Uterus (tissue), 4 donors: ENCODE data around the gene PHLDA2. TPM values are rescaled to one million over a fixed set of nuclear protein-coding genes. Genes with fewer than 3 reads are reported as not detected.
"Not testable (repeated sequence)": the region's sequence is repeated elsewhere in the genome, so short reads cannot be mapped to it uniquely, and the experiment has no call there.

ENCODE experiments used
- DNase-seq, 2 donors: peaks; one replicate each; pipeline ENCODE4 v3.0.0-alpha.2; 2019 to 2020
- H3K27ac ChIP-seq, 2 donors: fragments of 200-600 bp; sonication (generic); 1 replicate in 1 of 2; 2 replicates in 1 of 2; pipeline ENCODE4 v1.5.1; 2016 to 2018
- H3K27me3 ChIP-seq, 2 donors: fragments of 200-600 bp; sonication (generic); one replicate each; pipeline ENCODE4 v1.5.1; 2018 to 2019; ENCODE audit warnings: control low read depth in 1 of 2
- H3K36me3 ChIP-seq, 2 donors: fragments of 200-600 bp; sonication (generic); one replicate each; pipeline ENCODE4 v1.5.1; 2019; ENCODE audit warnings: control low read depth in 1 of 2
- H3K4me1 ChIP-seq, 2 donors: fragments of 200-600 bp; sonication (generic); one replicate each; pipeline ENCODE4 v1.5.1; 2018 to 2019; ENCODE audit warnings: control low read depth in 1 of 2
- H3K4me3 ChIP-seq, 2 donors: fragments of 200-600 bp; sonication (generic); 1 replicate in 1 of 2; 2 replicates in 1 of 2; pipeline ENCODE4 v1.5.1; 2018 to 2019; ENCODE audit warnings: mild to moderate bottlenecking in 1 of 2
- H3K9me3 ChIP-seq, 2 donors: fragments of 200-600 bp; sonication (generic); one replicate each; pipeline ENCODE4 v1.5.1; 2019; ENCODE audit warnings: control low read depth in 1 of 2
- CTCF ChIP-seq, 4 experiments: fragments of 200-600 bp in 2 of 4; fragments of 450-650 bp in 2 of 4; sonication (generic) in 2 of 4; IDR thresholded peaks; one replicate each; pipeline ENCODE4 v1.5.1; 2016 to 2019; ENCODE audit warnings: antibody characterized with exemption in 4 of 4, mild to moderate bottlenecking in 2 of 4, moderate library complexity in 1 of 4
- POLR2A ChIP-seq, 2 donors: fragments of 450-650 bp; IDR thresholded peaks; one replicate each; pipeline ENCODE4 v1.6.1; 2016; ENCODE audit warnings: antibody characterized with exemption in 2 of 2, mild to moderate bottlenecking in 1 of 2, moderate library complexity in 1 of 2
- intact Hi-C: fragments of 100-400 bp; cut with DNase I; formaldehyde crosslinking; loops from one replicate; pipeline ENCODE4 v1.15.1; 2023; ENCODE audit warnings: low total_unique reads
- total RNA-seq, 4 donors: library from RNA; depleted of rRNA in 3 of 4; stranded (reverse); fragments of >200 nt in 3 of 4; gene quantifications; one replicate each; pipeline versions ENCODE4 v1.1.0 to v1.2.4, GENCODE V29; 2014 to 2023
- donor health status: DM: yes; HTN: yes; CAD: no.

PHLDA2 gene
- total RNA-seq, 4 donors from 2014 or later: 5.2 TPM; not detected in 3

GRCh38 chr11:2911088-2911784 is 18.0 kb downstream of the PHLDA2 start:
- TF ChIP-seq POLR2A (IDR thresholded peaks at IDR 0.05) (no peak), CTCF (IDR thresholded peaks at IDR 0.05) (no peak)
- Histone ChIP-seq H3K36me3 (no peaks in the 10 kb centered on the region), H3K4me3 (no peak overlapping the region), H3K27ac (no peak overlapping the region), H3K9me3 (no peaks in the 10 kb centered on the region), H3K27me3 (no peaks in the 10 kb centered on the region), H3K4me1 (peaks cover 0 to 10% of the 10 kb centered on the region in 2 donors)
- intact Hi-C loops: no loop called here
- DNase-seq: no peak

- Histone ChIP-seq H3K4me1 (peaks cover 0 to 10% of the 10 kb centered on the region in 2 donors), H3K36me3 (no peaks in the 10 kb centered on the region), H3K27me3 (no peaks in the 10 kb centered on the region), H3K9me3 (no peaks in the 10 kb centered on the region), H3K4me3 (no peak overlapping the region), H3K27ac (no peak overlapping the region)
- TF ChIP-seq CTCF (IDR thresholded peaks at IDR 0.05) (no peak), POLR2A (IDR thresholded peaks at IDR 0.05) (no peak)
- intact Hi-C loops: no loop called here
- no peak for DNase-seq
Measured at GRCh38 chr11:2910401-2910955, 18.7 kb downstream of the PHLDA2 start.

GRCh38 chr11:2909133-2909902 is 19.9 kb downstream of the PHLDA2 start:
- intact Hi-C loops: no loop called here
- no peak overlapping the region for H3K27ac ChIP-seq
- no peaks in the 10 kb centered on the region for H3K9me3 ChIP-seq
- TF ChIP-seq CTCF (IDR thresholded peaks at IDR 0.05) (no peak), POLR2A (IDR thresholded peaks at IDR 0.05) (no peak)
- no peaks in the 10 kb centered on the region for H3K27me3 ChIP-seq
- H3K4me3 ChIP-seq: peak overlapping the region in 1 of 2 donors; percentile 4
- no peaks in the 10 kb centered on the region for H3K36me3 ChIP-seq
- no peak for DNase-seq
- H3K4me1 ChIP-seq: peaks cover 0 to 10% of the 10 kb centered on the region in 2 donors

- H3K4me3 ChIP-seq: no peak overlapping the region
- intact Hi-C loops: no loop called here
- H3K4me1 ChIP-seq: peaks cover 0 to 10% of the 10 kb centered on the region in 2 donors
- DNase-seq: no peak
- TF ChIP-seq POLR2A (IDR thresholded peaks at IDR 0.05) (no peak), CTCF (IDR thresholded peaks at IDR 0.05) (no peak)
- no peaks in the 10 kb centered on the region for H3K36me3 ChIP-seq
- H3K9me3 ChIP-seq: no peaks in the 10 kb centered on the region
- no peak overlapping the region for H3K27ac ChIP-seq
- no peaks in the 10 kb centered on the region for H3K27me3 ChIP-seq
Measured at GRCh38 chr11:2908130-2908529, 21.1 kb downstream of the PHLDA2 start.

- H3K36me3 ChIP-seq, intact Hi-C loops, DNase-seq, H3K27ac ChIP-seq, H3K4me3 ChIP-seq, H3K27me3 ChIP-seq, H3K9me3 ChIP-seq: not testable (repeated sequence)
- H3K4me1 ChIP-seq: peaks cover 0 to 10% of the 10 kb centered on the region in 2 donors
Measured at GRCh38 chr11:2905299-2905698, 23.9 kb downstream of the PHLDA2 start.
